IPS-20b (cell line): ENCODE data around the gene PLCXD1.
A peak's percentile ranks its signal among the peaks of the same experiment; 100 is the strongest.
"Not testable (repeated sequence)": the region's sequence is repeated elsewhere in the genome, so short reads cannot be mapped to it uniquely, and the experiment has no call there.

Experiments
- H3K27ac ChIP-seq: one replicate; pipeline ENCODE4 v1.5.1; 2013; ENCODE audit warnings: low read length
- H3K27me3 ChIP-seq: 2 replicates; pipeline ENCODE4 v1.6.1; 2013; ENCODE audit warnings: mild to moderate bottlenecking, low read length, inconsistent platforms; ENCODE audit not compliant: insufficient read depth
- H3K36me3 ChIP-seq: 2 replicates; pipeline ENCODE4 v1.6.1; 2013; ENCODE audit warnings: low read depth, mild to moderate bottlenecking, inconsistent platforms, low read length, moderate library complexity; ENCODE audit not compliant: insufficient read depth
- H3K4me1 ChIP-seq: 2 replicates; pipeline ENCODE4 v1.6.1; 2013; ENCODE audit warnings: mild to moderate bottlenecking, control low read depth, inconsistent platforms, low read length, moderate library complexity; ENCODE audit not compliant: insufficient read depth
- H3K4me3 ChIP-seq: 2 replicates; pipeline ENCODE4 v1.5.1; 2013; ENCODE audit warnings: mild to moderate bottlenecking, low read length, inconsistent platforms
- H3K9ac ChIP-seq: 2 replicates; pipeline ENCODE4 v1.6.1; 2013; ENCODE audit warnings: low read depth, mild to moderate bottlenecking, inconsistent platforms, low read length, moderate library complexity
- H3K9me3 ChIP-seq: 2 replicates; pipeline ENCODE4 v1.6.1; 2013; ENCODE audit warnings: mild to moderate bottlenecking, low read depth, low read length, inconsistent platforms; ENCODE audit not compliant: insufficient read depth

Gene PLCXD1, protein sequence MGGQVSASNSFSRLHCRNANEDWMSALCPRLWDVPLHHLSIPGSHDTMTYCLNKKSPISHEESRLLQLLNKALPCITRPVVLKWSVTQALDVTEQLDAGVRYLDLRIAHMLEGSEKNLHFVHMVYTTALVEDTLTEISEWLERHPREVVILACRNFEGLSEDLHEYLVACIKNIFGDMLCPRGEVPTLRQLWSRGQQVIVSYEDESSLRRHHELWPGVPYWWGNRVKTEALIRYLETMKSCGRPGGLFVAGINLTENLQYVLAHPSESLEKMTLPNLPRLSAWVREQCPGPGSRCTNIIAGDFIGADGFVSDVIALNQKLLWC

GRCh38 chrX:281166-281999 lies at the start of gene PLCXD1:
TSS of gene PLCXD1 (plus strand) at chrX:281381. CDS start at chrX:284188, 2,807 bp downstream.
- Histone ChIP-seq H3K9me3 (no peaks in the 10 kb centered on the region; the same call in 1 of the 2 replicates), H3K27me3 (no peaks in the 10 kb centered on the region), H3K4me1 (peaks cover 4% of the 10 kb centered on the region; the same call in 1 of the 2 replicates), H3K36me3 (peaks cover 27% of the 10 kb centered on the region), H3K4me3 (peak within 1 kb of the TSS; percentile 90), H3K9ac (peak within 1 kb of the TSS; percentile 92), H3K27ac (peak within 1 kb of the TSS; percentile 88)

- not testable (repeated sequence) for H3K4me3 ChIP-seq, H3K9me3 ChIP-seq, H3K27me3 ChIP-seq, H3K36me3 ChIP-seq, H3K4me1 ChIP-seq, H3K9ac ChIP-seq, H3K27ac ChIP-seq
These were observed 49.4 kb upstream of the PLCXD1 start for GRCh38 chrX:231637-232277.

- not testable (repeated sequence) for H3K27ac ChIP-seq, H3K9ac ChIP-seq, H3K36me3 ChIP-seq, H3K9me3 ChIP-seq, H3K4me3 ChIP-seq, H3K27me3 ChIP-seq, H3K4me1 ChIP-seq
These were observed 48.9 kb upstream of the PLCXD1 start for GRCh38 chrX:232278-232655.

DNA sequence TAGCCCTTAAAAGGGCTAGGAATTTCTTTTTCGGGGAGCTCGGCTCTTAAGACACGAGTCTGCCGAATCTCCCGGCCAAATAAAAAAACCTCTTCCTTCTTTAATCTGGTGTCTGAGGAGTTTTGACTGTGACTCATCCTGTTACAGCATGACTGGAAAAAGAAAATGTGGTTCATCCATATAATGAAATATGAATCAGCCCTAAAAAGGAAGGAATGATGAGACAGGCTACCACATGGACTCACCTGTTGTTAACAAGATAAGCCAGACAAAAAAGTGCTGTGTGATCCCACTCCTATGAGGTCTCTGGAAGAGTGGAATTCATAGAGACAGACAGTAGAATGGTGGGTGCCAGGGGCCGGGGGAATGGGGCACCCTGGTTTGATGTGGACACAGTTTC lies 45.0 kb upstream of the PLCXD1 start:
- not testable (repeated sequence) for H3K27me3 ChIP-seq, H3K9me3 ChIP-seq, H3K4me1 ChIP-seq, H3K4me3 ChIP-seq, H3K9ac ChIP-seq, H3K27ac ChIP-seq, H3K36me3 ChIP-seq

- H3K4me3 ChIP-seq, result no peak overlapping the region
- no peaks in the 10 kb centered on the region for H3K27me3 ChIP-seq
- H3K9me3 ChIP-seq, result no peaks in the 10 kb centered on the region
- H3K4me1 ChIP-seq, result no peaks in the 10 kb centered on the region
- no peak overlapping the region for H3K27ac ChIP-seq
- H3K36me3 ChIP-seq, result no peaks in the 10 kb centered on the region
- no peak overlapping the region for H3K9ac ChIP-seq
These were observed 30.2 kb upstream of the PLCXD1 start for GRCh38 chrX:250965-251364.

DNA sequence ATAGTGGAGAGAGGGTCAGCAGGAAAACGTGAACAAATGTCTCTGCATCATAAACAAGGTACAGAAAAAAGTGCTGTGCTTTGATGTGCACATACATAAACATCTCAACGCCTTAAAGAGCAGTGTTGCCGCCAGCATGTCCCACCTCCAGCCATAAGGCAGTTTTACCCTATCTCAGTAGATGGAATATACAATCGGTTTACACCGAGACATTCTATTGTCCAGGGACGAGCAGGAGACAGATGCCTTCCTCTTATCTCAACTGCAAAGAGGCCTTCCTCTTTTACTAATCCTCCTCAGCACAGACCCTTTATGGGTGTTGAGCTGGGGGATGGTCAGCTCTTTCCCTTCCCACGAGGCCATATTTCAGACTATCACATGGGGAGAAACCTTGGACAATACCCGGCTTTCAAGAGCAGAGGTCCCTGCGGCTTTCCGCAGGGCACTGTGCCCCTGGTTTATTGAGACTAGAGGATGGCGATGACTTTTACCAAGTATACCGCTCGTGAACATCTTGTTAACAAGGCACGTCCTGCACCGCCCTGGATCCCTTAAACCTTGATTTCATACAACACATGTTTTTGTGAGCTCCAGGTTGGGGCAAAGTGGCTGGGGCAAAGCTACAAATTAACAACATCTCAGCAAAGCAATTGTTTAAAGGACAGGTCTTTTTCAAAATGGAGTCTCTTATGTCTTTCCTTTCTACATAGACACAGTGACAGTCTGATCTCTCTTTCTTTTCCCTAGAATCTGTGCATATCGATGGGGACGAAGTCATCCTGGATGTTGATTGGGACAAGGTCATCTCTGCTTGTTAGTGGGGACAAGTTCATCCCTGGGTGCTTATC lies 29.6 kb upstream of the PLCXD1 start:
- H3K36me3 ChIP-seq, H3K9ac ChIP-seq, H3K4me3 ChIP-seq, H3K27me3 ChIP-seq, H3K9me3 ChIP-seq, H3K4me1 ChIP-seq, H3K27ac ChIP-seq: not testable (repeated sequence)

- H3K9ac ChIP-seq, result no peak overlapping the region
- no peak overlapping the region for H3K4me3 ChIP-seq
- no peaks in the 10 kb centered on the region for H3K9me3 ChIP-seq
- H3K27me3 ChIP-seq, result no peaks in the 10 kb centered on the region
- no peaks in the 10 kb centered on the region for H3K4me1 ChIP-seq
- H3K36me3 ChIP-seq, result no peaks in the 10 kb centered on the region
- no peak overlapping the region for H3K27ac ChIP-seq
These were observed 28.8 kb upstream of the PLCXD1 start for GRCh38 chrX:252244-252956.

DNA sequence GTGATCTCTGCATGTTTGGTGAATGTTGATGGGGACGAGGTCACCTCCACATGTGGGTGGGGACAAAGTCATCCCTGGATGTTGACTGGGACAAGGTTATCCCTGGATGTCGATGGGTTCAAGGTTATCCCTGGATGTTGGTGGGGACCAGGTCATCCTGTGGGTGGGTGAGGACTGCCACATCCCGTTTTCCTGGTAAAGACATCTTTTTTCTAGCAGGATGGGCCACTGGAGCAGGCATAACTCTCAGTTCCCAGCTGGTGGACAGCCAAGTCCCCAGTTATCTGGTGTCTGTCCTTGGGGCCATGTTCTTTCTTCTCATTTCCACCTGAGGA lies 28.3 kb upstream of the PLCXD1 start:
- Histone ChIP-seq H3K4me1 (no peaks in the 10 kb centered on the region), H3K36me3 (no peaks in the 10 kb centered on the region), H3K9ac (no peak overlapping the region), H3K9me3 (no peaks in the 10 kb centered on the region), H3K27me3 (no peaks in the 10 kb centered on the region), H3K4me3 (no peak overlapping the region), H3K27ac (no peak overlapping the region)

DNA sequence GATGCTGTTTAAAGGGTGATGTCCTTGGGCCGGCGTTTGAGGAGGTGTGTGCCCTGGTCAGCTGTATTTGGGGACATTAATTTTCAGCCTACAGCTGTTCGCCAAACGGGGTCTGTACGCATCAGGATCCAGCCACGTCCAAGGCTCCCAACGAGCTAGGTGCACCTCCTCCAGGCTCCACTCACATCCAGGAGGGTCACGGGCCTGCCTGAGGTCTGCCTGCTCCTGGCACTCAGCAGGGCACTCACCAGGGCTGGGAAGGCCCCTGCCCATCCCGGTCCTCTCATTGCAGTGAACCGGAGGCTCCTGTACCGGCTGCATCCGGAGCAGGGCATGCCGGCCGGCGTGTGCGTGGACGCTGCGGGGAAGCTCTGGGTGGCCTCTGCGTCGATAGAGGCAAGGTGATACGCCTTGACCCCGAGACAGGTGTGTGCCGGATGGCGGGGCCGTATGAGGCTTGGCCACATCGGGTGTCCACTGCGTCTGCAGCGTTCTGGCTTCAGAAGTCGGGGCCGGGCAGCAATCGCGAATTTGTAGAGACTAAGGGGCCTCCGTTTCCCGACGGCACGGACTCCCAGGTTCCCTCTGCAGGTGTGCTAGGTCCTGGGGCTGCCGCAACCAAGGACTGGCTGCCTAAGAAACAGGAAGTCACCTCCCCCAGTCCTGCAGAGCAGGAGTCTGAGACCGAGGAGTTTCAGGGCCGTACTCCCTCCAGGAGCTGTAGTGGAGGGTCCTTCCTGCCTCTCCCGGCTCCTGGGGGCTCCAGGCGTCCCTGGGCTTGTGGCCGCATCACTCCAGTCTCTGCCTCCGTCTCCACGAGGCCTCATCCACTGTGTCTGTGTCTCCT lies 27.5 kb upstream of the PLCXD1 start:
- Histone ChIP-seq H3K36me3 (no peaks in the 10 kb centered on the region), H3K9ac (no peak overlapping the region), H3K9me3 (no peaks in the 10 kb centered on the region), H3K4me1 (no peaks in the 10 kb centered on the region), H3K27me3 (no peaks in the 10 kb centered on the region), H3K27ac (no peak overlapping the region), H3K4me3 (no peak overlapping the region)

DNA sequence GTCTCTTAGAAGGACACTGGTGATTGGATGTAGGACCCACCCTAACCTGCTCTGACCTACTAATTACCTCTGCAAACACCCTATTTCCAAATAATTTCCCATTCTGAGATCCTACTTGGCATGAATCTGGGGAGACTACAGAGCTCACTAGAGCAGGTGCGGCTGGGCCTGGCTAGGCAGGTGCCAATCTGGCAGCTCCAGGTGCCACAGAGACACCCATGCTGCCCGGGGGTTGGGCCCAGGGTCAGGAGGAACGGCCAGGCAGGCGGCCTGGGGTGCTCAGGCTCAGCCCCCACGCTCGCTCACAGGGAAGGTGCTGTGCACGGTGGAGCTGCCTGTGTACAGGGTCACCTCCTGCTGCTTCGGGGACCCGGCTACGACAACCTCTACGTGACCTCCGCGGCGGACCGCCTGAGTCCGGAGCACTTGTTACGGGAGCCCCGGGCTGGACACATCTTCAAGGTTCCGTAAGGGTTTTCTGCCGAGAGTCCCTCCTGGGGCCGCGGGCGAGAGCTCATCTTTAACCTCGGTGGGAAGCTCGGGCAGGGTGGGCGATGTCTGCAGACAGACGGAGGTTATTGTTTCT lies 26.5 kb upstream of the PLCXD1 start:
- Histone ChIP-seq H3K36me3 (no peaks in the 10 kb centered on the region), H3K27ac (no peak overlapping the region), H3K9ac (no peak overlapping the region), H3K4me3 (no peak overlapping the region), H3K9me3 (no peaks in the 10 kb centered on the region), H3K4me1 (no peaks in the 10 kb centered on the region), H3K27me3 (no peaks in the 10 kb centered on the region)
